HL-60/S4 treated with retinoic acid at 250 ng/mL for 4 days and 3 days (cell line): ENCODE results near the gene SBK1.

Experiments used
- in situ Hi-C: fragments of 300-500 bp; cut with MboI; formaldehyde crosslinking; loops from 2 replicates; pipeline ENCODE4 v1.7.0; 2022; ENCODE audit warnings: low sequenced_read_pairs

SBK1 gene

DNA sequence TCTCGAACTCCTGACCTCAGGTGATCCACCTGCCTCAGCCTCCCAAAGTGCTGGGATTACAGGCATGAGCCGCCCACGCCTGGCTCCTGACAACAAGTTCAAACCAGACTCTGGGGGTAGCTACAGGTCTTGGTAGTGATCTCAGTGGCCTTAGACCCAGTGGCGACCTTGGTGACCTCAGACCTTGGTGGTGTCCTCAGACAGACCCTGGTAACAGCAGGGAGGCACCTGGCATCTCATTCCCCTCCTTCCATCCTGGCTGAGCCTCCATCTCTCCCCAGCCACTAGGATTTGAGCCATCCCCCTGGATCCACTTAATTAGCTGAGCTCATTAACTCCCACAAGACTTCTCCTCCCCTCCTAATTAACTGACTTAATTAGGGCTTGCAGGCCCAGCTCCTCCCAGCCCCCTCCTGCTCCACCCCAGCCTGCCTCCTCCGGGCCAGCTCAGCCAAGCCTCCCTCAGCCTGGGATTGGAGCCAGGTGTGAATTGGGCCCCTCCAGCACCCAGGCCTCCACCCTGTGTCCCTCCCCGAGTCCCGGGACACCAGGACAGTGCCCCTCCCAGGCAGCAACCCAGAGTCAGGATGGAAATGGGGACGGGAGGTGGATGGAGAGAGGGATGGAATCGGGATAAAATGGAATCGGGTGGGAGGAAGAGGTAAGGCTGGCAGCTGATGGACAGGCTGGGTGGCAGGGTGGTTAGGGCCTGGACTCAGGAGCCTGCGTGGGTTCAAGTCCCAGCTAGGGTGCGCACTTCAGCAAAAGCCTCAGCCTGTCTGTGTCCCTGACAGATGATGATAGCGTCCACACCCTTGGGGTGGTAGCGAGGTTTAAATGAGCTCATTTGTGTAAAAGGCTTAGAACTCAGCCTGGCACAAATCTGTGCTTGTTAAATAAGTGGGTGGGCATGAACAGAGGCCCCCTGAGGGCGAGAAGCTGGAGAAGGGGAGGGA lies 11.2 kb upstream of the SBK1 start:
- in situ Hi-C loops = no loop called here

DNA sequence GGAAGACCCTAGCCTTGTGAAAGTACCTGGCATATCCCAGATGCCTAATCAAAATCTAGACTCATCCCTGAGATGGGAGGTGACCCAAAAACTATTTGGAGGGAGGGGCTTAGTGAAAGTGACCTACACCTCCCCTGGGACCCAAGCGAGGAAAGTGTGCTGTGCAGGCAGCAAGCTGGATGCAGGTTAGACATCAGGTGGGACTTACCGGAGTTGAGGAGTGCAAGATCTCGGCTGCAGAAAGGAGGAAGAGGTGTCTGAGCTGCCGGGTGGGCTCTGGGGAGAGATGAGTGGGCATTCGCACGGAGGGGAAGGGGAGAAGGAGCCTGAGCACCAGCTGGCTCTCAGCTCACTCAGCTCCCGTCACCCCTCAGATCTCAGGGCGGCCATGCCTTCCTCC lies 10.3 kb upstream of the SBK1 start:
- in situ Hi-C loops = no loop called here

DNA sequence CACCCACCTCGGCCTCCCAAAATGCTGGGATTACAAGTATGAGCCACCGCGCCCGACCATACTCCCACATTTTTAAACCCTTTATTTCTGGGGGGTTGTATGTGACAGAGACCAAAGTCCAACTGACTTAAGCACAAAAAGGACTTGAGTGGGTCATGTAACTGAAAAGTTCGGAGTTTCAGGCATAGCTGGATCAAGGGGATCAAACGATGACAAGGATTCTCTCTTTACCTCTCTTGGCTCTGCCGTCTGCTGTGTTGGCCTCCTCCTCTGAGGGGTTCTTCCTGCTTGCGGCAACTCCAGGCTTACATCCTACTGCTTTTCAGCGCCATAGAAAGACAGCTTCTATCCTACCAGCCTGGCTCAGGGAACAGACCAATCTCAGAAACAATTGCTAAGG lies 9.2 kb upstream of the SBK1 start:
- in situ Hi-C loops = no loop called here

DNA sequence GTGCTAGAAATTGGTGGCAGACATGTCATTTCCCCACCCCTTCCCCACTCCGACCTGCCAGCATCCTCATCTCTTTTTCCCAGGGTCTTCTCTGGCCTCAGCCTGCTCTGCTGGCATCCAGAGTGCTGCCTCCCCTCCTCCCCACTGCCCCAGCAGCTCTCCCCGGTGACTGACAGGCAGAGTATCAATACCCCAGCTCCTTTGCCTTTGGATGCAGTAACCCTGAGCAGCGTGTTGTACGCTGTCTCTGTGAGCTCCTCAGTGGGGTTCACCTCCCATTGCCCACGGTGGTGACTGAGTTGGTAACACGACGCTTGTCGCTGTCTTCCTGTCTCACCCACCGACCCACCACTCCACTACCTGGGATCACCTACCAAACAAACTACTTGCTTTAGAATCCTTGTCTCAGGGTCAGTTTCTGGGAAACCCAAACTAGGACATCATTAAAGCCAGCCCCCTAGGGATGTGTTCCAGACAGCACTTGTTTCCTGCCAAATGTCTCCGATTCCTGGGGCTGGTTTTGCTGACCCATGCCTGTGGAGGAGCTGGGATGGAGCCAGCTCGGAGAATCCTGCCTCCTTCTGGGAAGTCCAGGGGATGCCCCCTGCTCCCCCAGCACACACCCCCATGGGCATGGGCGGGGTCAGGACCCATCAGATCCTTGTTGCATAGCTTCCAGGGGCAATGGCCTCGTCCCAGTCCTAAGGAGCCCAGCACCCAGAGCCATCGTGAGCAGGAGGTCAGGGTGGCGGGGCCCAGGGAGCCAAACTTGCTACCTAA lies 8.3 kb upstream of the SBK1 start:
- in situ Hi-C loops = no loop called here

DNA sequence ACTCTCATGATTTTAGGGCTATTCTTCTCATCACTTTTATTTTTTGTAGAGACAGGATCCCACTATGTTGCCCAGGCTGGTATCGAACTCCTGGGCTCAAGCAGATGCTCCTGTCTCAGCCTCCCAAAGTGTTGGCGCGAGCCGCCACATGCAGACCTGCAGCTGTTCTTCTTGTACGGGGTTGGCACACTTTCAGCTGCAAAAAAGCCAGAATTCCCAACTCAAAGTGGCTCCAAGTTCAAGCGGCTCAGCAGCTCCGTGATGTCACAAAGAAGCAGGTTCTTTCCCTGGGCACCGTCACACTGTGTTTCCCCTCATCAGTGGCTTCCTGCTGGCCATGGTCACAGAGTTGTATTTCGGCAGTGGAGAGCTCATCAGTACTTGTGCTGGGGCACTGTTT lies 6.7 kb upstream of the SBK1 start:
- in situ Hi-C loops = no loop called here

DNA sequence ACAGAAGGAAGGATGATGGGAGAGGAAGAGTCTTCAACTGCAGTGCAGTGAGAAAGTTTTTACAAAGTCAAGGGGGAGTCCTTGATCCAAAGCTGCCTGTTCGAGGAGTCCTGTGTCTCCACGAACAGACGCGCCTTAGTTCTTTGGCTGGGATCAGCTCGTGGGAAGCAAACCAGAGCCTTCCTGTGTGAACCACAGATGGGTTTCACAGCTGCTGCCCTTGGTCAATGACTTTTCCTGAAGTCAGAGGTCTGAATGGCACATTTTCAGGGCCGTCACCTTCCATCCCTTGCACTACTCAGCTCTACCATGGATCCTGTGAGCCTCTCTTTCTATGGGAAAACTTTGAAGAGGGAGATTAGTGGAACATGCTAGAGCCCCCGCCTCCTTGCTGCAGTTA lies 4.2 kb upstream of the SBK1 start:
- in situ Hi-C loops = no loop called here

DNA sequence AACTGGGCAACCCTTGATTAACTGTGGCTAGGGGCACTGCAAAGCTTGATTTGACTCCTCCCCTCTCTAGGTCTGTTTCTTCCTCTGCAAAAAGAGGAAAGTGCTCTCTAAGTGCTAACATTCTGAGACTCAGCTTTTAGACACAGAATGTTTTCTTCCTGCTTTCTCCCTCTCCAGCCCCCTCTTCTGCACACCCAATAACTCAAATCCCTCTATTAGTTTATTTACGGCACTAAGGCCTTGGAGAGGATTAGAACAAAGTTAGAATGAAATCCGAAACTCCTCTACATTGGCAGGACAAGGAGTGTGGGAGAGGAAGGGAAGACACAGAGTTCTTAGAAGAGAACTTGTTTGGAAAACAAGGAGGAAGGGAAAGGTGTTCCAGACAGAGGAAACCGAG lies 3.3 kb upstream of the SBK1 start:
- in situ Hi-C loops = no loop called here

DNA sequence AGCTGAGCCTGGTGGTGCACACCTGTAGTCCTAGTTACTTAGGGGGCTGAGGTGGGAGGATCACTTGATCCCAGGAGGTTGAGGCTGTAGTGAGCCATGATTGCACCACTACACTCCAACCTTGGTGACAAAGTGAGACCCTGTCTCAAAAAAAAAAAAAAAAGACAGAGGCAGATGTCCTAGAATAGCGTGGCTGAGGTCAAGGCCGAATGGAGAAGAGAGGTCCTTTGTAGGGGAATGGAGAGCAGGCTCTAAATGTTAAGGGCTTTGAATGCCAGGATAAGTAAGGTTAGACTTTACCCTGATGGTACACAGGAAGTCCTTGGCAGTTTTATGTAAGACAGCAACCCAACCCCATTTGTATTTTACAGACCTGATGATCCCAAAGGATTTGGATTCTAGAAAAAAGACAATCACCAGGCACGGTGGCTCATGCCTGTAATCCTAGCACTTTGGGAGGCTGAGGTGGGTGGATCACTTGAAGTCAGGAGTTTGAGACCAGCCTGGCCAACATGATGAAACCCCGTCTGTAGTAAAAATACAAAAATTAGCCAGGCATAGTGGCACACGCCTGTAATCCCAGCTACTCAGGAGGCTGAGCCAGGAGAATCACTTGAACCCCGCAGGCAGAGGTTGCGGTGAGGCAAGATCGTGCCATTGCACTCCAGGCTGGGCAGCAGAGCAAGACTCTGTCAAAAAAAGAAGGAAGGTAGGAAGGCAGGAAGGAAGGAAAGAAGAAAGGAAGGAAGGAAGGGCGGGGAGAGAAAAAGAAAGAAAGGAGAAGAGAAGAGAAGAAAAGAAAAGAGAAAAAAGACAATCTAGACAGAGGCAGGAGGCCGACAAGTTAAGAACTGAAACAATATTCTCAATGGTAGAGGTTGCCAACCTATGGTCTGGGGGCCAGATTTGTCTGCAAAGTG lies 2.1 kb upstream of the SBK1 start:
- in situ Hi-C loops = no loop called here

DNA sequence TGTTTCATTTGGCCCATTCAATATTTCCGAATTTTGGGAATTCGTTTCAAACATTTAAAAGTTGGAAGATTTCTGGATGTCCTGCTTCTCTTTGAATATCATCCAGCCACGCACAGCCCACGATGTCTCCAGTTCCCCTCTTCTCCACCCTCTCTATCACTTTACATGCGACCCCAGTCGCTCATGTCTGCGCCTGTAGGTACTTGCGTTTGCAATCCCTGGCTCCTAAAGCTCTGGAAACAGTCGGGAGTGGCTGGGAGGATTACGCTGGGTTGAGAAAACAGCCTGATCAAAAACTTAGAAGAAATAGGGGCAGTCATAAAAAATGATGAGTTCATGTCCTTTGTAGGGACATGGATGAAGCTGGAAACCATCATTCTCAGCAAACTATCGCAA lies 1.5 kb upstream of the SBK1 start:
- in situ Hi-C loops = no loop called here

DNA sequence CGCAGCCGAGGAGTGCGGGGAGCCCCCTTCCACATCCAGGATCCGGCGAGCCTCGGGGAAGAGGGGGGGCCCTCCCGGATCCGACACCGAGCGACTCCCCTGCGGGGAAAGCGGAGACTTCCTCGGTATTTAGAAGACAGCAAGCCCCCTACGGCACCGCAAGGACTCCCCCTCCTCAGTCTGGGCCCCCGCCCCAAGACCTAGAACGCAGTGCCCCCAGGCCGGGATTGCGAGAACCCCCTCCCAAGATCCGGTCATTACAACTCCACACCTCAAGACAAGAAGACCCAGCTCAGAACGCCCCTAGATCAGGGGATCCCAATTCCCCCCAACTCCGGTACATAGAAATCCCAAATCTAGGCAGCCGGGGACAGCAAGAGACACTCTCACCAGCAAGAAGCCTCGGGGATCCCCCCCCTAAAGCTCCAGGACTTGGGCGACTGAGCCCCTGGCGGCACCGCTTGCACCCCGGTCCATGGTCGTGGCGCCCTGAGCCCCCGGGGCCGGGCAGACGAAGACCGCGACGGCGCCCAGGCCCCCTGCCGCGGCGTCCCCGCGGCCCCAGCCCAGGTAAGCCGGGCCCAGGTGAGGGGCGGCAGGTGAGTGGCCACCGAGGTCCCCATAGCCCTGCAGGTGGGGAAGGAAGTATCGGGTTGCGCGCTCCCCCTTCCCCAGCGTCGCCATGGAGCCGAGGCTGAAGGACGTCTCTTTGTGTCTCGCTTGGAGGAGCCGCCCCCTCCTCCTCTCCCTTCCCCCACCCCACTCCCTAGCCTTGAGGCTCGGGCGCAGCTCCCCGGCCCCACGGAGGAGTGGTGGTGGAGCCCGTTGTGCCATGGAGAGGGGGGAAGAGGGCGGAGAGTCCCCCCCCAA lies 641 bp downstream of the SBK1 start:
- in situ Hi-C loops = no loop called here

DNA sequence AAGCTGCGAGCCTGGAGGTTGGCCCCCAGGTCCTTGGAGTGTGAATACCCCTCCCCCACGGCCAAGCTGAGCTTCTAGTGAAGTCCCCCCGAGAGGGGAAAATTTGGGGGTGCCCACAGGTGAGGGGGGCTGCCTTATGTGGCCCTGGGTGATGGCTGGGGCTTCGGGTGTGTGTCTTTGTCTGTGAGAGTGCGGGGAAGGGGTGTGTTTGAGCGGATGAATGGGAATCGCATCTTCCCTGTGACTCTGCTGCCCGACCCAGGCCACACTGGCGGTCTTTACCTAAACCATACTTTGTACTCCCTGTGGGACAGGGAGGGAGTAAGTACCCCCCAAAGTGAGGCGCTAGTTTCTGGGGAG lies 1.3 kb downstream of the SBK1 start:
- in situ Hi-C loops = no loop called here

DNA sequence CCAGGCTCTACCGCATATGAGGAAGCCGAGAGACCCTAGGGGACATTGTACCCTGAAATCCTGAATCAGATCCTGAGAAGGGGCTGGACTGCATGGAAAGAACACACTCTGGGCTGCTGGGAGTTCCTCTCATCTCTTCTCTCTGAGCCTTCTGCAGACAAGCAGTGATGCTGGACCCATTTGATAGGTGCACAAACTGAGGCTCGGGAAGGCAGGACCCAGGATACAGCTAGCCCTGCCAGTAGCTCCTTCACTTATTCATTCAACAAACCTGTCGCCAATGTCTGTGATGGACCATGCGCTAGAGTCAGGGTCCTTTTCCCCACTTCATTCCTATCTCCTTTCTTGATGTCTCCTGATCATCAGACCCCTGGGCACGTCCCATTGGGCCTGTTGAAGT lies 1.9 kb downstream of the SBK1 start:
- in situ Hi-C loops = no loop called here

DNA sequence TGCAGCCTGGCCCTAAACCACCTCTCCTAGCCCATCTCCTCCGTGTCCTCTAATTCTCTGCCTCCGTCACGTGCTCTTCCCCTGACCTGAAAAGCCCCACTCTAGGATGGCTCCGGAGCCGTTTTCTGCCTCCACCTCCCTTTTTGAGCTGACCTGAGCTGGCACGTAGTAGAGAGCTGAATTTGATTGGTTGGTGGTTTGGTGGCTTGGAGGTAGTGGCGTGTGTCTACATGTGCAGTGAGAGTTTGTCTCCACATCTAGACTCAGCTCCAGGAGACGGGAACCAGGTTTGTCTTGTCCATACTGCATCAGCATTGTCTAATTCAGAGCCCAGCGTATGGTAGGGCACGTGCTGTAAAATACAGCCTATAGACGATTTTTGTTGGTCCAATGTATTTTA lies 3.0 kb downstream of the SBK1 start:
- in situ Hi-C loops = no loop called here

DNA sequence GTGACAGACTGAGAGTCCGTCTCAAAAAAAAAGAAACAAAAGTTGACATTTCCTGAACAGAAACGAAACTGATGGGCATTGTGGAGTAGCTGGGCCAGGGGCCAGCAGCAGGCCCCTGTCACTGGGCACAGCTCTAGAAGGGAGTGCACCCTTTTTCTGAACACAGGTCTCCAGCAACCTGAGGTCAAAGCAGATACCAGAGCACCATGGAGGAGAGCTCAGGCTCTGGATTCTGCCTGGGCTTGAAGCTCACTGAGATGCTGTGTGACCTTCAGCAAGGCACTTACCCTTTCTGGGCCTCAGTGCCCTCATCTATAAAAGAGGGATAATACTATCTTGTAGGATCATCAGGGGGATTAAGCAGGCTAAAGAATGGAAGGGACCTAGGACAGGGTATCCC lies 5.0 kb downstream of the SBK1 start:
- in situ Hi-C loops = no loop called here

DNA sequence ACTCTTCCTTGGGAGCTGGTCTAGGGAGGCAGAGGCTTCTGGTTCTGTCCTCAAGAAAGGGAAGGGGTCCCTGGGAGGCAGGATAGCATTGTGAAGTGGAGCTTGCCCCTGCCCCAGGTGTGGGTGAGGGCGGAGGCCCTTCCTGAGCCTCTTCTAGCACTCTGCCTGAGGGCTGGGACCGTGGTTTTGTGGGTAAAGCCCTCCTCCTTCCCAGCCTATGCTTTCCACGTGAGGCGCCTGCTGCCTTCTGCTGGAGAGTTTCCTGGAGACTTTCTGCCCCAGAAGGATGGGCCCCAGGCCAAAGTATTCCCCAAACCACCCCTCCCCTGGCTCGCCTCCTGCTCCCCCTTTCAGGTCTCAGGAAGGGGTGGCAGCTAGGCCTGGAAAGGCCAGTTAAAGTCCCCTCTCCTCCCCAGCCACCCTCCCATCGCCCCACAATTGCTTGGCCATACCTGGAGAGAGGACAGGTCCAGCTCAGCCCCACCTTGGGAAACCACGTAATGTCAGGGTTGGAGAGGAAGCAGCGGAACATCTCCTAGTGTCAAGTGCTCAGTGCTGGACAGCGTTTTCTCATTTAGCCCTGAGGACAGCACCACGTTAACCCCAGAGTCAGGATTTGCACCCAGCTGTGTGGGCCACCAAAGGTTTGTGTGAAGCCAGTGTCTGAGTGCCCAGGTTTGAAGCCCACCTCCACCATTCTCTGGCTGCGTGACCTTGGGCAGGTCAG lies 5.6 kb downstream of the SBK1 start:
- in situ Hi-C loops = no loop called here

DNA sequence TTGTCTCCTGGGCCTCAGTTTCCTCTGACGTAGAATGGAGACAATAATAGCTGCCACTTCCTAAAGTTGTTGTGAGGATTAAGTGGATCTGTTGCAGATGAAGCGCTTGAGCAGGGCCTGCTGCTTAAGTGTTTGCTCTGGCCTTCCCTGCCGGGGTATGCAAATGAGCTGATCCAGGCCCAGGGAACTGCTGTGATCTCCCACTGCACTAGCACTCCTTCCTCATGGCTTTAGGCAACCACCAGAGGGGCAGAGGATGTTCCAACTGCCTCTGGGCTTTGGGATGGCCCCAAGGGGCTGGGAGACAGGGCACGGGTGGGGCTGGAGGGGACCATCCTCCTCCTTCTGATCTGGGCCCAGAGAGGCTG lies 6.2 kb downstream of the SBK1 start:
- in situ Hi-C loops = no loop called here

DNA sequence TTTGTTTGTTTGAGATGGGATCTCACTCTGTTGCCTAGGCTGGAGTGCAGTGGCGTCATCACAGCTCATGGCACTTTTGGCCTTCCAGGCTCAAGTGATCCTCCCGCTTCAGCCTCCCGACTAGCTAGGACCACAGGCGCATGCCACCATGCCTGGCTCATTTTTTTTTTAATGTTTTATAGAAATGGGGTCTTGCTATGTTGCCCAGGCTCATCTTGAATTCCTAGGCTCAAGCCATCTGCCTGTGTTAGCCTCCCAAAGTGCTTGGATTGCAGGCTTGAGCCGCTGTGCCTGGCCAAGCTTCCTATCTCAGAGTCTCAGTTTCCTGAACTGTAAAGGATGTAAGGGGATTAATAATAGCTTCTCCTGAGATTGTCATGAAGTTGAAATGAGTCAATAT lies 8.0 kb downstream of the SBK1 start:
- in situ Hi-C loops = no loop called here

DNA sequence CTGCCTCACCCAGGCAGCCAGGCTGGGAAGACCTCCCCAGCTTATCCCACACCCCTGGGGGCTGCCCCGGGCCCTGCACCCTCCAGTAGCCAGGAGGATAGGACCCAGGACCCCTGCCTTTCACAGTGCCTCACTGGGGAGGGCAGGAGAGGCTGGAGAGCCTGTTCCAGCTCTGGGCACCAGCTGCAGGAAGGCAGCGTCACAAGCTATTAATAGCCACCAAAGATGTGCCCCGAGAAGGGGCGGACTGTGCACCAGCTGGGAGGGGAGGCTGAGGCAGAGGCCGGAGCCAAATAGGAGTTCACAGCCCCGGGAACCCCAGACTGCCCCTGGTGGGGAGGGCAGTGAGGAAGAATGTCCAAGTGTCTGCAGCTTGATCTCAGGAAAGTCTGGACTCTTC lies 8.8 kb downstream of the SBK1 start:
- in situ Hi-C loops = no loop called here

DNA sequence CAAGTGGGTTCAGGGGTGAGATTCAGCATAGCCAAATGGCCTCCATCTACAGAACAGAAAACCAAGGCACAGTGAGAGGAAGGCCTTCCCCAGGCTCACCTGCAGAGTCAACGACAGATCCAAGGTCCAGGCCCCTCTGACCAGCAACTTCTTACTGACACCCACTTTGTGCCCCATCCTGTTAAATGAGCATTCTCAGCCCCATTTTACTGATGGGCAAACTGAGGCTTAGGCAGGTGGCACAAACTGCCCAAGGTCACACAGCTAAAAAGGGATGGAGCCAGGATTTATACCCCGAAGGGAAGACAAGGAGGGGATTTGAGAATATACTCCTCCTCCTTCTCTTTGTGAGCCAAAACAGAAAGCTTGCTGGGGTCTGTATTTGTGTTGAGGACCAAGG lies 9.3 kb downstream of the SBK1 start:
- in situ Hi-C loops = no loop called here

DNA sequence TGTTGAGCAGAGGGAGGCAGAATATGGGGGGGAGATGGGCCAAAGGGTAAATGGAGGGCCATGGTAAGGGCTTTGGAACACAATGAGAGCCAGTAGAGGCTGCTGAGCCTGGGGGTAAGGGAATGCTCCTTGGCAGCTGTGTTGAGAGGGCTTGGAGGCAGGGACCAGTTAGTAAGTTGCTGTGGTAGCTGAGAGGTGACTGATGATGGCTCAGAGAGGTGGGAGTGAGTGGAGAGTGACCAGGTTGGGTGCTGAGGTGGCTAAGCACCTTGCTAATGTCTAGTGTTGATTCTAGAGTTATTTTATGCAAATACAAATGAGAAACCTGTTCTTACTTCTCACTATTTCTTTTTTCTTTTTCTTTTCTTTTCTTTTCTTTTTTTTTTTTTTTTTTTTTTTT lies 10.8 kb downstream of the SBK1 start:
- in situ Hi-C loops = no loop called here
